GM23248 (cell line): ENCODE measurements around the gene WLS.

Experiments used
- EZH2 ChIP-seq: fragments of 200-600 bp; sonication (generic); IDR thresholded peaks from 2 replicates; pipeline ENCODE4 v1.6.1; 2018; ENCODE audit warnings: antibody characterized with exemption, mild to moderate bottlenecking; ENCODE audit not compliant: insufficient read depth, poor library complexity, severe bottlenecking
- EZH2phosphoT487 ChIP-seq: fragments of 200-600 bp; sonication (generic); IDR thresholded peaks from 2 replicates; pipeline ENCODE4 v1.6.1; 2018; ENCODE audit warnings: antibody characterized with exemption, moderate library complexity, mild to moderate bottlenecking, low read depth; ENCODE audit not compliant: insufficient read depth

DNA sequence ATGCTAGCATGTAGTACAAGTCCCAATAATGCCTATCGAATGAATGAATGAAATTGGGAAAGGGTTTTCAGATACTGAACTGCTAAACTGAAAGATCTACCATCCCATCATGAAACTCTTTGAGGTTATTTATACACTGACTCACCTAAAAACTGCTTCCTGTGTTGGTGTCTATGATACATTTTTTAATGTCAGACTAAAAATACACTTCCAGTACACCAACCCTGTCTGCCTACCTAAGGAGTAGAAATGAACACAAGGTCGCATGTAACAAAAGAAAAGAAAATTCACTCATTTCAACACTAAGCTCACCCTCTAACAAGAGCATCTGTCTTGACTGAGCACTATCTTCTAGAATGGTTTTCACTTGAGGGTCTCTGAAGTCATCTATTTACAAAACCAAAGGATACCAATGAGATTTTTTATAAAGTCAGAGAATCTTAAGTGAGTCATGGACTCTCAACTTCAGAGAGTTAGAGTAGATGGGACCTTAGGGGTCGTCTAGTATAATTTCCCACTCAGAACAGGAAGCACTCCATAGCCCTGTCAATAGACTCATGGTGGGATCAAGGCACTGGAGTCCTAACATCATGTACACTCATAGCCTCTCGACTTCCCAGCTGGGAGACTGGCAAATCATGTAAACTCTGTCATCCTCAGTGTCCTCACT, 53.4 kb downstream of the WLS start:
- TF ChIP-seq EZH2phosphoT487 = no peak
- no peak for TF ChIP-seq EZH2
